NB4 (cell line): ENCODE data around the gene FBN3.

Source experiments
- CTCF ChIP-seq: IDR thresholded peaks from one replicate; pipeline ENCODE4 v1.5.1; 2012; ENCODE audit warnings: low read depth, low read length
- POLR2A ChIP-seq: IDR thresholded peaks from 2 replicates; pipeline ENCODE4 v1.6.1; 2011; ENCODE audit warnings: mild to moderate bottlenecking; ENCODE audit not compliant: insufficient read length; ENCODE audit errors: extremely low read depth

GRCh38 chr19:8021374-8021773, 128.0 kb downstream of the FBN3 start:
- TF ChIP-seq POLR2A, result no peak
- no peak for TF ChIP-seq CTCF
